ENCODE results near the gene SPRING1.

- TF ChIP-seq CTCF (IDR thresholded peaks at IDR 0.05; ENCODE audit: low read depth, low read length): no peak
- TF ChIP-seq POLR2A (IDR thresholded peaks at IDR 0.05; ENCODE audit: extremely low read depth, insufficient read length): no peak
- no peak for TF ChIP-seq MAX (IDR thresholded peaks at IDR 0.05; ENCODE audit: low read depth, low read length)
- TF ChIP-seq MYC (IDR thresholded peaks at IDR 0.05; ENCODE audit: low read depth, low read length): no peak
Measured at GRCh38 chr12:116760622-116761020, 22.8 kb upstream of the SPRING1 start.

Measured in NB4 (cell line).